ENCODE measurements around the gene NEGR1.
"Not testable (repeated sequence)": the region's sequence is repeated elsewhere in the genome, so short reads cannot be mapped to it uniquely, and the experiment has no call there.

NEGR1 gene

DNA sequence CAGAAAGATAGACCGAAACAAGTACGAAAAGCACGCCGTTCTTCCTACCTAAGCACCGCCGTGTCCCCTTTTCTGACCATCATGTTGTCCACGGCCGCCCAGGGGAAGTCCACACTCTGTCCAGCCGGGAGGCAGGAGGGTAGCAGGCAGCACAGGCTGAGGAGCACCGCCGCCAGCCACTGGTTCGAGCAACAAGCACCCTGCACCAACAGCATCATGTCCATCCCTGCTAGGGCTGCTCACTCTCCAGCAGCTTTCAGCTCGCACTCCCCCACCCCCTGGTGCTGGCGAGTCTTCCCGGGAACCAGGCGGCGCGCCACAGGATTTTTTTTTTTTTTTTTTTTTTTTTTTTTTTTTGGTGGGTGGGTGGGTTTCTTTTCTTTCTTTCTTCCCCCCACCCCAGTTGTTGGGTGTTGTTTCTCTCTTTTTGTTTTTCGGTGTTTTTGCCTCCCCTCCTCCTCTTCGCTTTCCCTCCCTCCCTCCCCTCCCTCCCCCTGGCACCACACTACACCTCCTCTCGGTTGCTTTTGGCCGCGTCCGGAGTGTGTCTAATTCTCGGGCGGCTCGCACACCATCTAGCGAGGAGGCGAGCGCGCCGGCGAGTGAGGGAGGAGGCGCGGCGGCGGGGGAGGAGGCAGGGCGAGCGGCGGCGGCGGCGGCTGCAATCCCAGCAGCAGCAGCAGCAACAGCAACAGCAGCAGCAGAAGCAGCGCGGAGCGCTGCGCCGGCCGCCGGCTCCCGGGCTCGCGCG is at the start of gene NEGR1:
NEGR1 (minus strand) TSS at position 269 of the 751 bp plus-strand sequence.
- peak; percentile 97 for DNase-seq

GRCh38 chr1:72326494-72326893 is 44.2 kb upstream of the NEGR1 start:
- no peak for DNase-seq

DNA sequence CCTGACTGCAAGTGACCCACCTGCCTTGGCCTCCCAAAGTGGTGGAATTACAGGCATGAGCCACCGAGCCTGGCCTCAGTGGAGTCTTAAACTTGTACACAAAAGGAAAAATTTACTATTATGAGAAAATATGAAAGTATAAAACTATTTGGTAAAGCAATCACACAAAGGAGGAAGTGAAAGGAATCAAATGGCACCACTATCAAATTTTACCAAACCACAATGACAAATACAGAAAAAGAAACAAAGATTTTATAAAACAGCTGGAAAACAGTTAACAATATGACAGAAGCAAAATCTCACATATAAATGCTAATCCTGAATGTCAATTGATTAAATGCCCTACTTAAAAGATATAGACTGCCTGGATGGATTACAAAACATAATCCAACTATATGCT is 42.1 kb upstream of the NEGR1 start:
- DNase-seq = no peak

GRCh38 chr1:72322910-72323309 is 40.6 kb upstream of the NEGR1 start:
- DNase-seq = no peak

GRCh38 chr1:72296501-72296900 is 14.2 kb upstream of the NEGR1 start:
- no peak for DNase-seq

DNA sequence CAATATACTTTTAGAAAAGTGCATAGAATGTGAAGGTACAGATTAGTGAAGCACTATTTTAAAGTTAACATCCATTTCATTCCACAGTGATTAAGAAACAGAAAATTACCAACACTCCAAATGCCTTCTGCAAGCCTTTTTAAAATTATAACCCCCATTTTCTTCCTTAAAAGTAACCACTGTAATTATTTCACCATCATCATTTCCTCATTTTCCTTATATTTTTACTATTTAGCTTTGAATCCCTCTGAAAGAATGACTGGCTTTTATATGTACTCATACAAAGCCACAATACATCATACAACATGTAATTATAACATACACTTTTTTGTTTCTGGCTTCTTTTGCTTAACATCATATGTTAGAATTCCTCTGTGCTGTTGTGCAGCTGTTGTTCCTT is 6.5 kb upstream of the NEGR1 start:
- DNase-seq = no peak

DNA sequence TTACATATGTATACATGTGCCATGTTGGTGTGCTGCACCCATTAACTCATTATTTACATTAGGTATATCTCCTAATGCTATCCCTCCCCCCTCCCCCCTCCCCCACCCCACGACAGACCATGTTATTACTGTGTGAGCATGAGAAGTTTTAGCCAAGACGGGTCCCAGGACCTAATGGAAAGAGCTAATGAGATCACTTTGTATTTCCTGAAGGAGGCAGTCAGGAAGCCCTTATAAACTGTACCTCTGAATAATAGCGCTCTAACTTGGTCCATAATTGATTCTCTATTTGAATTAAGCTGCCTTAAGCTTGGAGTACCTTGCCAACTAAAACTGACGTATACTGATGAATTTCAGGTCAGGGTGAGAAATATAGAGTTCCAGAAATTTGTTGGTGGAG is 4.1 kb upstream of the NEGR1 start:
- peak; percentile 38 for DNase-seq

DNA sequence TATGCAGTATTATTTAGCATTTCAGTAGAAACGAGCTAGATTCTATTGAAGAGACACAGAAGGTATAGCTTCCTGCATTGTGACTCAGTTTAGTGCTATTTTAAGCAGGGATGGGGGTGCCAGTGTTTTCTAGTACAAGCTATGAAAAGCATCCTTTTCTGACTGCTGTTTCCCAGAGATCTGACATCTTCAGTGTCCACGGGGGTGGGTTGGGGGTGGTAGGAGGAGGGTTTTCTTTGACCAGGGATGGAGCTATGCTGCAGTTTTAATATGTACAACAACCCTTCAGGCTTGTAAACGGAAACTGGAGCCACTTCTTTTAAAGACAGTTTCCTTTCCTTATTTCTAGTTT is 2.7 kb upstream of the NEGR1 start:
- no peak for DNase-seq

DNA sequence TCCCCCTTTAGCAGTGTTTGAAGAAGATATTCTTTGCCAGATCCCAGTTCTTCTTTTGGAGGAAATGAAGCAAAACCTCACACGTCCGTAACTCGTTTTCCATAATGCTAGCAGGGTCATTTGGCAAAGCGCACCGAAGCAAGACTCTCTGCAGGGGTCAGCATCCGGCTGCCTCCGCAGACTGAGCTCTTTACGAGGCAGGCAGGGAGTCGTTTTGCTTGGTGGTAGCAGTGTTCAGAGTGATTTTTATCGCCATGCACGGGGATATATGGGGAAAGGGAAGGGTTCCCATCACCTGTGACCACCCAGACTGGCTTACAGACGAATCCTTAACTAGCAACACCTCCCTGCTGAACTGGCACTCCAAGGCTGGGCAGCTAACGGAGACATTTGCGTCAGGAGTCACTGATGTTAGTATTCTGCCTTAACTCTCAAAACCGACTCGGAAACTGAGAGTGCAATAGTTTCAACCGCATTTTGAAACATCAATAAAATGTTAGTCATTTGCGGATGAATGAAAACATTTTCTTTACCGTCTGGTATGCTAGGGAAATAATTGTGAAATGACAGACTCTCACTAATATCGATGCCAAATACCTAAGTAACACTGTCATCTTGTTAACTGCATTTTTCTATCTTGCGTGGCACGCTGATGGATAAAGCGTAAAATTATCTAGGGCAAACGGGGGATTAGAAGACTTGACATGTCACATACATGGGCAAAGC is 2.2 kb upstream of the NEGR1 start:
- DNase-seq = peak; percentile 98

DNA sequence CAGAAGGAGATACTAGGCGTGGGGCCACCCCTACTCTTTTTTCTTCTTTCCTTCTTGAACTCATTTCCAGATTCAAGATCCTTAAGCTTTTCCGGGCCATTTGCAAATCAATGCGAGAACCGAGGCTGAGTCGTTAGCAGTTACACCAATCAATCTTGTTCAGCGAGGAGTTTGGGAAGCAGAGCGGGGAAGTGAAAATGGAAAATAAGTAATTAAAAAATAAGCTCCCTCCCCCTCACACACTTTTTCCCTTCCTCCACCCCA is 1.7 kb upstream of the NEGR1 start:
- DNase-seq = no peak

DNA sequence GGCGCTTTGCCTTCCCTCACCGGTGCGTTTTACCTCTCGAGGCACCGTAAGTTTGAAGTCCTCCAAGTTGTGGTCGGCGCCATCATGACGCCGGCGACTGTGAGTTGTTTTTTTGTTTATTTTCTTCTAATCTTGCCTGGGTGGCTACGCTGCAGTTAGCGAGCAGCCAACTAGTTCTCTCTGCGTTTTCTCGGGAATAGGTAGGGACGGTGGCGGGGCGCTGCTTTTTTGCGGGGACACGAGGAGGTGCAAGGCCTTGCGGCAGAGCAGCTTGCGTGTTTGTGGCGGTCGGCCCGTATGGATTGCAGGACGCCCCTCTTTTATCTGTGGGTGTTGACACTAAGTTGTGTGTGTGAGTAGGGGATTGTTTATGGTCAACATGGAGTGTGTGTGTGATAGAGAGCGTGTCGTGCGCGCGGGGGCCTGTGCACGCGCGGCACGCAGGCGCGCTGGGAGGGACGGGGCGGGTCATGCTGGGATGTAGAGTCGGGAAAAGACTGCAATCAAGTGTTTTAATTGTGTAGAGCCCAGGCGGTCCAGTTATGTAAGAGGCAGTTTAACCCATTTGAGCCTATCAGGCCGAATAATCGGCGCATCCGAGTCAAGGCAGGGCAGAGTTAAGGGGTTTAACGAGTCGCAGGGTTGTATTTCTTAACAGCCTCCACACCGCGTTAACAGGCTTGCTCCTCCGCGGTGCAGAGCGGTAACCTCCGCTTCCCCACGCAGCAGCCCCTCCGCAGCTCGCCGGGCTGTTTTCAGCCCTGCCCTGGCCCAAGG is 1.2 kb upstream of the NEGR1 start:
- DNase-seq = peak; percentile 78

- peak; percentile 49 for DNase-seq
Measured at GRCh38 chr1:72283022-72283306, 625 bp upstream of the NEGR1 start.

GRCh38 chr1:72281637-72282270 is 585 bp downstream of the NEGR1 start:
- DNase-seq = peak; percentile 34

- peak; percentile 40 for DNase-seq
Measured at GRCh38 chr1:72281144-72281543, 1.2 kb downstream of the NEGR1 start.

- peak; percentile 33 for DNase-seq
Measured at GRCh38 chr1:72280711-72281110, 1.6 kb downstream of the NEGR1 start.

- DNase-seq = peak; percentile 3
Measured at GRCh38 chr1:72280131-72280530, 2.2 kb downstream of the NEGR1 start.

DNA sequence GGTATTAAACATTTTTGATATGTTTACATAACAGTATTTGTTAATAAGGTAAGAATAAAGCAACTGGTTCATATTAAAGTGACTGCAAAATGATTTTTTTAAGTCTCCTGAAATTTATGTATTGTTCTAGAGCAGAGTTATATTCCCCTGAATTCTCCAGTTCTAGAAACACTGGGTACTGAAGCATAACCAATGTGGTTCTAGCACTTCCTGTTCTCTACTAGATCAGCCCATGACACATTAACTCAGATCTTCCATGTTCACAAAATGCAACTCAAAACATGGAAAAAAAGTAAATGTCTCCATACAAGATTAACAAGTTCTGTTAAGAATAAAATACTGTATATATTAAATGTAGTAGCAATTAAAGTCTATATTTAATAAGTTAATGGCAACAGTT is 3.9 kb downstream of the NEGR1 start:
- peak; percentile 12 for DNase-seq

GRCh38 chr1:72271555-72272085 is 10.7 kb downstream of the NEGR1 start:
- DNase-seq = no peak

GRCh38 chr1:72262735-72263134 is 19.6 kb downstream of the NEGR1 start:
- DNase-seq = no peak

DNA sequence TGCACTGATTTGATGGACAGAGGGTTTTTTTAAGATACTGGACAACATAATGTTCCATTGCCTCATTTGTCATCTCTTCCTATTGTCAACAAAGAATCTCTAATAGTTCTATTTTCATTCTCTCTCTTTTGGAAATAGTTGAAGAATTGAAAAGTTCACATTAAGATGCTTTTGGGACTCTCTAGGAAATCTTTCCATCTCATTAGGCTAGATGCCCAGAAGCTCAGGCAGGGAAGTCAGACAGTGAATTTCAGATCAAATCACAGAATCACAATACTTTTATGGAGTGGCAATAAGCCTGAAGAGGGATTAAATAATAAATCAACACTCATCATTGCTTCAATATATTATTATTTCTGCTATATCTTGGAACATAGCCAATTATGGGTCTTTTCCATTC is 29.2 kb downstream of the NEGR1 start:
- no peak for DNase-seq

- DNase-seq = peak; percentile 9
Measured at GRCh38 chr1:72241397-72241796, 40.9 kb downstream of the NEGR1 start.

DNA sequence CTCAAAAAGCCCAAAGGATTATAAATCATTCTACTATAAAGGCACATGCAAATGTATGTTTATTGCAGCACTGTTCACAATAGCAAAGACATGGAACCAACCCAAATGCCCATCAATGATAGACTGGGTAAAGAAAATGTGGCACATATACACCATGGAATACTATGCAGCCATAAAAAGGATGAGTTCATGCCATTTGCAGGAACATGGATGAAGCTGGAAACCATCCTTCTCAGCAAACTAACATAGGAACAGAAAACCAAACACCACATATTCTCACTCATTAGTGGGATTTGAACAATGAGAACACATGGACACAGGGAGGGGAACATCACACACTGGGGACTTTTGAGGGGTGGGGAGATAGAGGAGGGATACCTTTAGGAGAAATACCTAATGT is 46.4 kb downstream of the NEGR1 start:
- DNase-seq = not testable (repeated sequence)

- no peak for DNase-seq
Measured at GRCh38 chr1:72235062-72235461, 47.3 kb downstream of the NEGR1 start.

- peak; percentile 44 for DNase-seq
Measured at GRCh38 chr1:72230746-72231145, 51.6 kb downstream of the NEGR1 start.

All from EL (cell line).